K562 (cell line): ENCODE results near the gene USP10. TPM values are rescaled to one million over a fixed set of nuclear protein-coding genes. Genes with fewer than 3 reads are reported as not detected.

Experiments used
- ASH1L ChIP-seq: fragments of 450-650 bp; IDR thresholded peaks from 2 replicates; pipeline ENCODE4 v1.6.1; 2018; ENCODE audit warnings: borderline replicate concordance, mild to moderate bottlenecking, low read depth; ENCODE audit not compliant: partially characterized antibody
- CC2D1A ChIP-seq: fragments of 450-650 bp; IDR thresholded peaks from 2 replicates; pipeline ENCODE4 v1.6.1; 2017; ENCODE audit warnings: mild to moderate bottlenecking
- CREM ChIP-seq: IDR thresholded peaks from 2 replicates; pipeline ENCODE4 v1.6.1; 2014; ENCODE audit warnings: antibody characterized with exemption, low read depth
- ERF ChIP-seq: fragments of 450-650 bp; formaldehyde crosslinking; IDR thresholded peaks from 2 replicates; pipeline ENCODE4 v1.4.0; 2020; ENCODE audit warnings: mild to moderate bottlenecking, mixed read lengths
- FOXA3 ChIP-seq, 2 experiments: fragments of 450-650 bp in 1 of 2; sonication (generic) in 1 of 2; formaldehyde crosslinking; IDR thresholded peaks in 1 of 2; conservative IDR thresholded peaks in 1 of 2; 2 replicates each; pipeline versions ENCODE4 v1.4.0 to v1.8.0; 2020 to 2022; ENCODE audit warnings: mild to moderate bottlenecking in 2 of 2, missing genetic modification reagents in 1 of 2
- FOXP4 ChIP-seq: sonication (generic); formaldehyde crosslinking; IDR thresholded peaks from 2 replicates; pipeline ENCODE4 v1.8.0; 2022; ENCODE audit warnings: mild to moderate bottlenecking, missing genetic modification reagents, borderline replicate concordance
- GATAD2A ChIP-seq: fragments of 450-650 bp; IDR thresholded peaks from 2 replicates; pipeline ENCODE4 v1.6.1; 2017
- IRF1 ChIP-seq: sonication (generic); formaldehyde crosslinking; IDR thresholded peaks from 2 replicates; pipeline ENCODE4 v1.8.0; 2022; ENCODE audit warnings: missing genetic modification reagents, mild to moderate bottlenecking, borderline replicate concordance
- IRF9 ChIP-seq: fragments of 450-650 bp; IDR thresholded peaks from 2 replicates; pipeline ENCODE4 v1.6.1; 2016; ENCODE audit warnings: missing biosample characterization, missing genetic modification characterization
- JUND ChIP-seq, 2 experiments: IDR thresholded peaks; 2 replicates in 1 of 2; 3 replicates in 1 of 2; pipeline ENCODE4 v1.6.1; 2011; ENCODE audit warnings: borderline replicate concordance in 2 of 2, low read depth in 2 of 2, low read length in 2 of 2, improper control_type of control experiment in 1 of 2, missing biosample characterization in 1 of 2, missing genetic modification characterization in 1 of 2, missing genetic modification reagents in 1 of 2
- NEUROD1 ChIP-seq: fragments of 150-350 bp; IDR thresholded peaks from 2 replicates; pipeline ENCODE4 v1.6.1; 2014; ENCODE audit warnings: borderline replicate concordance, low read length, low read depth; ENCODE audit not compliant: partially characterized antibody
- NFE2 ChIP-seq: IDR thresholded peaks from 2 replicates; pipeline ENCODE4 v1.6.1; 2014; ENCODE audit warnings: antibody characterized with exemption, low read depth
- NFIC ChIP-seq: fragments of 450-650 bp; IDR thresholded peaks from 2 replicates; pipeline ENCODE4 v1.6.1; 2017; ENCODE audit warnings: mild to moderate bottlenecking, inconsistent platforms
- SMC3 ChIP-seq: conservative IDR thresholded peaks from 2 replicates; pipeline ENCODE4 v1.6.1; 2011; ENCODE audit warnings: low read depth, low read length, improper control_type of control experiment; ENCODE audit not compliant: insufficient read depth
- SNIP1 ChIP-seq: fragments of 450-650 bp; IDR thresholded peaks from 2 replicates; pipeline ENCODE4 v1.7.1; 2017; ENCODE audit warnings: low read depth, mild to moderate bottlenecking
- SRF ChIP-seq, 2 experiments: fragments of 250-450, 450-650 bp in 1 of 2; sonication (Bioruptor Pico) in 1 of 2; sonication (generic) in 1 of 2; formaldehyde crosslinking; IDR thresholded peaks; 2 replicates each; pipeline versions ENCODE4 v1.5.0 to v1.5.1; 2020 to 2022; ENCODE audit warnings: mild to moderate bottlenecking in 1 of 2, missing genetic modification reagents in 1 of 2
- STAT5B ChIP-seq: fragments of 250-450 bp; sonication (Bioruptor Pico); IDR thresholded peaks from 2 replicates; pipeline ENCODE4 v1.8.0; 2021; ENCODE audit warnings: mild to moderate bottlenecking, inconsistent platforms
- TBL1XR1 ChIP-seq, 2 experiments: IDR thresholded peaks; 2 replicates each; pipeline ENCODE4 v1.6.1; 2012; ENCODE audit warnings: improper control_type of control experiment in 2 of 2, low read length in 2 of 2, mild to moderate bottlenecking in 1 of 2
- TOE1 ChIP-seq, 2 experiments: fragments of 450-650 bp in 1 of 2; sonication (generic) in 1 of 2; formaldehyde crosslinking in 1 of 2; IDR thresholded peaks; 2 replicates each; pipeline versions ENCODE4 v1.7.1 to v1.8.0; 2016 to 2022; ENCODE audit warnings: borderline replicate concordance in 2 of 2, mild to moderate bottlenecking in 2 of 2, antibody characterized with exemption in 1 of 2, inconsistent platforms in 1 of 2, low read depth in 1 of 2, missing genetic modification reagents in 1 of 2, moderate library complexity in 1 of 2
- ZKSCAN3 ChIP-seq: fragments of 250-450 bp; sonication (Bioruptor Pico); IDR thresholded peaks from 2 replicates; pipeline ENCODE4 v1.4.0; 2020
- ZNF324 ChIP-seq: fragments of 250-450 bp; sonication (Bioruptor Pico); IDR thresholded peaks from 2 replicates; pipeline ENCODE4 v1.4.0; 2020; ENCODE audit warnings: mild to moderate bottlenecking
- ZNF384 ChIP-seq: IDR thresholded peaks from 2 replicates; pipeline ENCODE4 v1.6.1; 2012; ENCODE audit warnings: low read depth, low read length, improper control_type of control experiment
- ZNF668 ChIP-seq: fragments of 250-450 bp; sonication (Bioruptor Pico); IDR thresholded peaks from 2 replicates; pipeline ENCODE4 v1.8.0; 2022; ENCODE audit warnings: mild to moderate bottlenecking, inconsistent platforms
- ZNF778 ChIP-seq: fragments of 450-650 bp; formaldehyde crosslinking; IDR thresholded peaks from 2 replicates; pipeline ENCODE4 v1.4.0; 2020; ENCODE audit warnings: mild to moderate bottlenecking, moderate library complexity
- polyA plus RNA-seq, 8 experiments: library from polyadenylated mRNA; depleted of rRNA in 4 of 8; stranded (reverse) in 5 of 8; unstranded in 3 of 8; fragments of >200 nt; fragmentation: Nextera tagmentation in 2 of 8; fragmentation: Illumina TruSeq in 1 of 8; extraction: Ambion mirVana in 2 of 8; extraction: Trizol in 1 of 8; gene quantifications; 2 replicates each; pipeline versions ENCODE4 v1.2.1 to v1.2.3, GENCODE V29; 2011 to 2014; ENCODE audit warnings: inconsistent platforms in 1 of 8, missing spikeins in 1 of 8
- total RNA-seq, 7 experiments: library from RNA; depleted of rRNA in 6 of 7; stranded (reverse); fragments of >200 nt in 6 of 7; fragmentation: Illumina TruSeq in 2 of 7; extraction: Trizol in 2 of 7; gene quantifications; 2 replicates each; pipeline versions ENCODE4 v1.2.1 to v1.2.3, GENCODE V29; 2011 to 2021; ENCODE audit warnings: low replicate concordance in 1 of 7

USP10 gene
- total and polyA plus RNA-seq, 9 of the 15 experiments (the other 6 are each of a cell fraction or from before 2014, with no cell fraction given), result 61.7 to 197 (median 116) TPM

GRCh38 chr16:84672276-84673202 lies 27.3 kb upstream of the USP10 start (continued):
- TF ChIP-seq ZKSCAN3 (no peak), NFE2 (no peak), SNIP1 (no peak), ZNF778 (CRISPR knock-in tag) (no peak), SMC3 (peak; percentile 91), ZNF668 (CRISPR knock-in tag) (no peak), SRF (CRISPR knock-in tag; IDR thresholded peaks at IDR 0.05) (0 out of 4 replicates have a peak, but pooled peaks of 1 of the 2 experiments have one; percentile 59), GATAD2A (no peak), ASH1L (no peak), JUND (IDR thresholded peaks at IDR 0.05; ENCODE audit: borderline replicate concordance, low read depth, low read length) (peak; percentile 42), JUND (tag; IDR thresholded peaks at IDR 0.05; ENCODE audit: borderline replicate concordance, low read depth, low read length) (no peak; the same call in 2 of the 3 replicates), TOE1 (IDR thresholded peaks at IDR 0.05; ENCODE audit: borderline replicate concordance) (no peak), TOE1 (CRISPR knock-in tag; IDR thresholded peaks at IDR 0.05; ENCODE audit: borderline replicate concordance, low read depth) (no peak), ZNF324 (no peak), TBL1XR1 (IDR thresholded peaks at IDR 0.05; ENCODE audit: low read length in 2 of 2) (no peak), STAT5B (no peak), ERF (no peak), IRF1 (no peak), CC2D1A (peak; percentile 56; the same call in 1 of the 2 replicates), FOXP4 (CRISPR knock-in tag) (no peak), ZNF384 (peak; percentile 56; the same call in 1 of the 2 replicates), NEUROD1 (peak; percentile 18), NFIC (no peak), CREM (peak; percentile 66), FOXA3 (CRISPR knock-in tag; conservative IDR thresholded peaks at IDR 0.05 in 1 of 2, IDR thresholded peaks at IDR 0.05 in 1 of 2) (no peak), IRF9 (tag) (no peak)
